Calu3 (cell line): ENCODE measurements around the gene VCL. TPM values are rescaled to one million over a fixed set of nuclear protein-coding genes. Genes with fewer than 3 reads are reported as not detected.

ENCODE experiments used
- BruUV-seq: library from RNA; stranded (reverse); fragments of 400-500 nt; replicated peaks from 2 replicates; lab custom pipeline; 2021; lab: Mats Ljungman, UMichigan
- CTCF ChIA-PET: fragments of 300-600 bp; sonication (Branson Sonifier 250); formaldehyde crosslinking; loops from one replicate; lab custom pipeline; 2022; ENCODE audit warnings: antibody characterized with exemption; lab: Charles Lee
- DNase-seq: peaks from one replicate; pipeline ENCODE4 v3.0.0; 2022
- H3K27ac Mint-ChIP-seq: one replicate; pipeline ENCODE4 v1.8.0; 2022; ENCODE audit warnings: mixed read lengths; ENCODE audit not compliant: unreplicated experiment
- H3K27me3 Mint-ChIP-seq: one replicate; pipeline ENCODE4 v1.8.0; 2022; ENCODE audit warnings: mixed read lengths; ENCODE audit not compliant: unreplicated experiment
- H3K36me3 Mint-ChIP-seq: one replicate; pipeline ENCODE4 v1.8.0; 2022; ENCODE audit warnings: mild to moderate bottlenecking, moderate library complexity, mixed read lengths; ENCODE audit not compliant: insufficient read depth, unreplicated experiment
- H3K4me1 Mint-ChIP-seq: one replicate; pipeline ENCODE4 v1.8.0; 2022; ENCODE audit warnings: mild to moderate bottlenecking, low read depth, mixed read lengths; ENCODE audit not compliant: unreplicated experiment
- H3K4me3 Mint-ChIP-seq: one replicate; pipeline ENCODE4 v1.8.0; 2022; ENCODE audit warnings: mild to moderate bottlenecking, low read depth, moderate library complexity, mixed read lengths; ENCODE audit not compliant: unreplicated experiment
- H3K9me3 Mint-ChIP-seq: one replicate; pipeline ENCODE4 v1.8.0; 2022; ENCODE audit warnings: low read depth, mixed read lengths; ENCODE audit not compliant: unreplicated experiment
- CTCF ChIP-seq: fragments of 200-600 bp; IDR thresholded peaks from one replicate; pipeline ENCODE4 v1.8.0; 2022; ENCODE audit warnings: antibody characterized with exemption; ENCODE audit not compliant: unreplicated experiment
- intact Hi-C: fragments of 100-400 bp; cut with micrococcal nuclease; formaldehyde crosslinking; loops from one replicate; pipeline ENCODE4 v1.10.0; 2022; ENCODE audit not compliant: unreplicated experiment
- total RNA-seq: library from RNA; stranded (reverse); gene quantifications from 2 replicates; pipeline ENCODE4 v1.2.3, GENCODE V29; 2022

The VCL gene
- total RNA-seq, 1 experiment from 2014 or later, result 237 TPM

GRCh38 chr10:74000892-74001669 is 3.2 kb downstream of the VCL start:
- BruUV-seq, result no TSS peak
- Mint-ChIP-seq H3K27me3 (no peaks in the 10 kb centered on the region), H3K9me3 (no peaks in the 10 kb centered on the region), H3K27ac (peak overlapping the region; percentile 98), H3K4me3 (peak overlapping the region; percentile 97), H3K4me1 (peaks cover 37% of the 10 kb centered on the region), H3K36me3 (peaks cover 71% of the 10 kb centered on the region)
- intact Hi-C loops, result loop anchor here (2.0 kb wide), 2 partner anchors 80 to 114 kb away; no protein-coding TSS in a partner anchor
- TF ChIP-seq CTCF, result no peak
- DNase-seq, result no peak
- CTCF ChIA-PET, result interaction anchor here (1.4 to 3.7 kb wide), 4 partner anchors 25 to 113 kb away, joined by 5 to 16 read pairs (median 14); no protein-coding TSS in a partner anchor

GRCh38 chr10:74006269-74006668 is 8.4 kb downstream of the VCL start:
- intact Hi-C loops, result no loop called here
- no peak for DNase-seq
- Mint-ChIP-seq H3K27ac (no peak overlapping the region), H3K9me3 (no peaks in the 10 kb centered on the region), H3K4me3 (no peak overlapping the region), H3K36me3 (peaks cover 58% of the 10 kb centered on the region), H3K4me1 (peaks cover 53% of the 10 kb centered on the region), H3K27me3 (no peaks in the 10 kb centered on the region)
- no TSS peak for BruUV-seq
- TF ChIP-seq CTCF, result no peak
- CTCF ChIA-PET, result no interaction called here

- Mint-ChIP-seq H3K27me3 (no peaks in the 10 kb centered on the region), H3K4me1 (peaks cover 53% of the 10 kb centered on the region), H3K9me3 (no peaks in the 10 kb centered on the region), H3K4me3 (no peak overlapping the region), H3K27ac (no peak overlapping the region), H3K36me3 (peaks cover 48% of the 10 kb centered on the region)
- no TSS peak for BruUV-seq
- no peak for TF ChIP-seq CTCF
- DNase-seq, result no peak
- CTCF ChIA-PET, result interaction anchor here (0.7 to 1.1 kb wide), 7 partner anchors 9 to 137 kb away, joined by 3 to 13 read pairs (median 4); no protein-coding TSS in a partner anchor
- intact Hi-C loops, result loop anchor here (2.0 kb wide), 1 partner anchor 73 kb away; no protein-coding TSS in a partner anchor
Measured at GRCh38 chr10:74008212-74008731, 10.4 kb downstream of the VCL start.

GRCh38 chr10:74011017-74011416 is 13.1 kb downstream of the VCL start:
- TF ChIP-seq CTCF, result no peak
- Mint-ChIP-seq H3K36me3 (peaks cover 43% of the 10 kb centered on the region), H3K9me3 (no peaks in the 10 kb centered on the region), H3K4me1 (peaks cover 49% of the 10 kb centered on the region), H3K4me3 (no peak overlapping the region), H3K27ac (peak overlapping the region; percentile 45), H3K27me3 (no peaks in the 10 kb centered on the region)
- DNase-seq, result no peak
- intact Hi-C loops, result no loop called here
- no TSS peak for BruUV-seq
- CTCF ChIA-PET, result interaction anchor here (0.6 to 1.1 kb wide), 5 partner anchors 15 to 132 kb away, joined by 3 to 5 read pairs (median 3); no protein-coding TSS in a partner anchor
